Upper lobe of left lung (tissue), 6 donors: ENCODE data around the gene SYNPO. TPM values are rescaled to one million over a fixed set of nuclear protein-coding genes. Genes with fewer than 3 reads are reported as not detected.
A peak's percentile ranks its signal among the peaks of the same experiment; 100 is the strongest.

Experiments
- ATAC-seq, 2 donors: fragments of 200-7000 bp; cut with Tn5 transposase; one replicate each; pipeline ENCODE4 v1.9.1; 2022; ENCODE audit warnings: mild to moderate bottlenecking in 2 of 2, moderate library complexity in 2 of 2; ENCODE audit not compliant: low FRiP score in 2 of 2
- DNase-seq, 2 donors: peaks; one replicate each; pipeline ENCODE4 v3.0.0-alpha.2; 2019 to 2020
- H3K27ac ChIP-seq, 4 donors: fragments of 200-600 bp; sonication (generic); one replicate each; pipeline ENCODE4 v1.5.1; 2016 to 2019
- H3K27me3 ChIP-seq, 4 donors: fragments of 200-600 bp; sonication (generic); one replicate each; pipeline ENCODE4 v1.5.1; 2017 to 2019
- H3K36me3 ChIP-seq, 4 donors: fragments of 200-600 bp; sonication (generic); one replicate each; pipeline ENCODE4 v1.5.1; 2016 to 2019
- H3K4me1 ChIP-seq, 4 donors: fragments of 200-600 bp; sonication (generic); one replicate each; pipeline ENCODE4 v1.5.1; 2018 to 2019
- H3K4me3 ChIP-seq, 4 donors: fragments of 200-600 bp; sonication (generic); one replicate each; pipeline ENCODE4 v1.5.1; 2017 to 2019; ENCODE audit warnings: mild to moderate bottlenecking in 2 of 4, moderate library complexity in 1 of 4
- H3K9me3 ChIP-seq, 4 donors: fragments of 200-600 bp; sonication (generic); one replicate each; pipeline ENCODE4 v1.5.1; 2018 to 2019
- EP300 ChIP-seq, 4 donors: sonication (generic); formaldehyde crosslinking; IDR thresholded peaks; one replicate each; pipeline ENCODE4 v1.5.1; 2017; ENCODE audit warnings: antibody characterized with exemption in 4 of 4, control low read depth in 2 of 4
- POLR2A ChIP-seq, 4 donors: fragments of 450-650 bp; IDR thresholded peaks; one replicate each; pipeline ENCODE4 v1.5.1; 2016 to 2017; ENCODE audit warnings: antibody characterized with exemption in 4 of 4, mild to moderate bottlenecking in 2 of 4
- POLR2AphosphoS5 ChIP-seq, 2 donors: sonication (generic); formaldehyde crosslinking; IDR thresholded peaks; one replicate each; pipeline ENCODE4 v1.5.1; 2017; ENCODE audit warnings: antibody characterized with exemption in 2 of 2
- WGBS, 2 donors: methylation state at CpG; one replicate each; pipeline ENCODE4 v1.1.5; 2017 to 2018; 5-methylcytosine and 5-hydroxymethylcytosine counted together
- total RNA-seq, 6 donors: library from RNA; depleted of rRNA in 4 of 6; stranded (reverse); fragments of >200 nt in 4 of 6; gene quantifications; one replicate each; pipeline versions ENCODE4 v1.1.0 to v1.2.1, GENCODE V29; 2016 to 2021
- TF ChIP-seq, protein P1 (sequence below), 6 experiments: fragments of 450-650 bp in 4 of 6; fragments of 200-600 bp in 2 of 6; sonication (generic) in 2 of 6; IDR thresholded peaks; one replicate each; pipeline ENCODE4 v1.5.1; 2016 to 2019; ENCODE audit warnings: antibody characterized with exemption in 6 of 6
- donor health status: DM: no; HTN: no; CAD: no; lungs with moderate emphysema.
- donor health status: DM: no; HTN: yes; CAD: no; lungs with severe emphysema.

Gene SYNPO
- total RNA-seq, 6 donors from 2014 or later = 41.9 to 150 (median 84.3) TPM

DNA sequence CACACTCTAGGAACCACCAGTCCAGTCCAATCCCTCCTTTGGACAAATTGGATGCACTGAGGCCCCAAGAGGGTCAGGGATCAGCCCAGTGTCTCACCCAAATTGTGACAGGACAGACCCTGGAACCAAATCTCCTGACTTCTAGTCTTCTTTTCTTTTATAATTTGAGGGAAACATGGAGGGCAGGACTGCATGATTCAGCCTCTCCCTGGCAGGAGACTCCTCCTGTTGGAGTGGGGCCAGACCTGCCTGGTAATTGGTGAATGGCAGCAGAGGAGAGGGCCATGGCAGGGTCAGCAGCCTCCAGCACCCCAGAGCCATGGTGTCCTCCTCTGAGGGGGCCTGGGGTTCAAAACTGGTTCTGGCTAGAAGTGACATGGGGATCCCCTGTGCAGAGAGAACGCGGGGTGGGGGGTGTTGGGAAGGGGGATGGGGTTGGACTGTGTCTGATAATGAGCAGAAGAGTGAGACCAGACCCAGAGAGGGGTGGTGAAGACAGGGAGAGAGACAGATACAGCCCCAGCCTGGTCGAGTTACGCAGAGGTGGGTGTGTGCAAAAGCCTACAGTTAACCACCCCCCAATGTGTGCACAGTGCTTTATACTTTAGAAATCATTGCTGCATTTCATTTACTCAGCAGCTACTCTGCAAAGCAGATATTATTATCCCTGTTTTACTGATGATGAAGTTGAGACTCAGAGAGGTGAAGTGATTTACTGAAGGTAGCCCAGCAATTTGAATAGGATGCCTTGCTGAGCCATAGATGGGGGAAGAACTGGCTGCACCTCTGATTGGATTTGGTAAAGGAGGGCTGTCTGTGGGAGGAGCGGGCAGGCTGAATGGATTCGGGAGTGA is 3.8 kb upstream of the SYNPO start:
- 76 to 77% methylated on average over 6 of the region's 6 CpGs for WGBS, 2 donors
- peak overlapping the region; percentile 14 to 83 (median 55) for H3K27ac ChIP-seq

DNA sequence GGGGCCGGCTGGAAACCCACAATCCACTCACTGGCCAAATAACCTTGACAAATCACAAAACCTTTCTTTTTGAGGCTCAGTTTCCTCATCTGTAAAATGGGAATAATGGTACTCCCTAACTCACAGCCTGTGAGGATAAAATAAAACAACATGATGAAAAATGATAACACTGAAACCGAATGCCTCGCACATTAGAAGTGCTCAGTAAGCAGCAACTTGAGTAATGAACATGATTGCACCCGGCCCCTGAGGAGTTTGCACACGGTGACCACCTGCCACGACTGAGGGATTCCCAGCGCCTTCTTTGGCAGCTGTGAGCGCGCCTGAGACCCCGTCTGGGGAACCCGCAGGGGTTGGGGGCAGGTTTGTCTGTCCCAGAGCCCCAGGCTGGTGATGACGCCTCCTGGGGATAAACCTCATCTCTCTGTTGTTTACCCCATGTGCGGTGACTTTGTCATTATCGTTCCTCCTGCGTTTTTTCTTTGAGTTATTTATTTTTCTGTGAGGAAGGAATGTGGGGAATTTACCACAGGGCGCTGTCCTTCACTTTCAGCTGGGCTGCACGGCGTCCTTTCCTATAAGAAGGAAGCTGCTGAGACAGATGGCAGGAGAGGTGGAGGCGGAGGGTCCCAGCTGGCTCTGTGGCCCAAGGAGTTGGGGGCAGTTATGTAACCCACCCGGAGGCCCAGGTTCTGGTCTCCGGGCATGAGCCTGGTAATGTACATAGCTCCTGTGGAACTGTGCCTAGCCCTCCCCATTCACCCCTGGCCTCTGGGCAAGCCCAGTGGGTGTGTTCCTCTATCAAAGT is 3.0 kb upstream of the SYNPO start:
- H3K4me1 ChIP-seq = peaks cover 66 to 75% (median 69%) of the 10 kb centered on the region in 4 donors
- H3K36me3 ChIP-seq = peaks cover 0 to 4% (median 0%) of the 10 kb centered on the region in 4 donors
- peak in 1 of 2 donors; percentile 65 for DNase-seq
- peak in 1 of 2 donors; percentile 38 for ATAC-seq
- H3K4me3 ChIP-seq = no peak overlapping the region
- 41 to 48% methylated on average over 18 to 21 of the region's 21 CpGs for WGBS, 2 donors
- H3K9me3 ChIP-seq = no peaks in the 10 kb centered on the region
- no peaks in the 10 kb centered on the region for H3K27me3 ChIP-seq
- TF ChIP-seq, protein P1, sequence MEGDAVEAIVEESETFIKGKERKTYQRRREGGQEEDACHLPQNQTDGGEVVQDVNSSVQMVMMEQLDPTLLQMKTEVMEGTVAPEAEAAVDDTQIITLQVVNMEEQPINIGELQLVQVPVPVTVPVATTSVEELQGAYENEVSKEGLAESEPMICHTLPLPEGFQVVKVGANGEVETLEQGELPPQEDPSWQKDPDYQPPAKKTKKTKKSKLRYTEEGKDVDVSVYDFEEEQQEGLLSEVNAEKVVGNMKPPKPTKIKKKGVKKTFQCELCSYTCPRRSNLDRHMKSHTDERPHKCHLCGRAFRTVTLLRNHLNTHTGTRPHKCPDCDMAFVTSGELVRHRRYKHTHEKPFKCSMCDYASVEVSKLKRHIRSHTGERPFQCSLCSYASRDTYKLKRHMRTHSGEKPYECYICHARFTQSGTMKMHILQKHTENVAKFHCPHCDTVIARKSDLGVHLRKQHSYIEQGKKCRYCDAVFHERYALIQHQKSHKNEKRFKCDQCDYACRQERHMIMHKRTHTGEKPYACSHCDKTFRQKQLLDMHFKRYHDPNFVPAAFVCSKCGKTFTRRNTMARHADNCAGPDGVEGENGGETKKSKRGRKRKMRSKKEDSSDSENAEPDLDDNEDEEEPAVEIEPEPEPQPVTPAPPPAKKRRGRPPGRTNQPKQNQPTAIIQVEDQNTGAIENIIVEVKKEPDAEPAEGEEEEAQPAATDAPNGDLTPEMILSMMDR (IDR thresholded peaks at IDR 0.05) = no peak
- TF ChIP-seq POLR2A (IDR thresholded peaks at IDR 0.05) = peak in 1 of 4 donors; percentile 33
- TF ChIP-seq EP300 (IDR thresholded peaks at IDR 0.05) = no peak
- TF ChIP-seq POLR2AphosphoS5 (IDR thresholded peaks at IDR 0.05) = no peak
- H3K27ac ChIP-seq = peak overlapping the region; percentile 56 to 91 (median 82)

More for the DNA sequence above, 3.8 kb upstream of the SYNPO start:
- ATAC-seq (no peak), DNase-seq (peak in 1 of 2 donors; percentile 70)
- H3K4me1 ChIP-seq = peaks cover 58 to 75% (median 63%) of the 10 kb centered on the region in 4 donors
- no peaks in the 10 kb centered on the region for H3K9me3 ChIP-seq
- H3K4me3 ChIP-seq = no peak overlapping the region
- H3K36me3 ChIP-seq = peaks cover 0 to 4% (median 0%) of the 10 kb centered on the region in 4 donors
- no peak for TF ChIP-seq EP300 (IDR thresholded peaks at IDR 0.05)
- TF ChIP-seq, protein P1 (IDR thresholded peaks at IDR 0.05) = no peak
- TF ChIP-seq POLR2AphosphoS5 (IDR thresholded peaks at IDR 0.05) = no peak
- TF ChIP-seq POLR2A (IDR thresholded peaks at IDR 0.05) = no peak
- no peaks in the 10 kb centered on the region for H3K27me3 ChIP-seq

DNA sequence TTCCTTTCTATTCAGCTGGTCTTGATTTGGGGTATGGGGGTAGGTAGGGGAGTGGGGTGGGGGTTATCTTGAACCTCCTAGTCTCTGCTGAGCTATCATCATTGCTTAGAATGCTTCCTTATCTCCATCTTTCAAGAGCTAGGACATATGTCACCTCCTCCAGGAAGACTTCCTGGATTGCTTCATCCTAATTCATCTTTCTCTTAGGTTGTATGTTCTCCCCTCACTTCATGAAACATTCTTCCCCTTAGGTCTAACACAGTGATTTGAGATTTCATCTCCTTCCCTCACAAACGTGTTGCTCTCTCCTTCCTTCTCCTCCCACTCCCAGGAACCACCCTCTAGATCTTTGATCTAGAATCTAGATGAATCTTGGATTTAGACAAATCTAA is 2.4 kb upstream of the SYNPO start:
- H3K4me1 ChIP-seq = peaks cover 72 to 75% (median 74%) of the 10 kb centered on the region in 4 donors
- TF ChIP-seq POLR2A (IDR thresholded peaks at IDR 0.05) (no peak), POLR2AphosphoS5 (IDR thresholded peaks at IDR 0.05) (no peak), EP300 (IDR thresholded peaks at IDR 0.05) (no peak)
- TF ChIP-seq, protein P1 (IDR thresholded peaks at IDR 0.05) = no peak
- DNase-seq (no peak), ATAC-seq (no peak)
- H3K27me3 ChIP-seq = no peaks in the 10 kb centered on the region
- no peak overlapping the region for H3K4me3 ChIP-seq
- peaks cover 0 to 4% (median 0%) of the 10 kb centered on the region in 4 donors for H3K36me3 ChIP-seq
- H3K27ac ChIP-seq = peak overlapping the region; percentile 82 to 91 (median 84)
- 30 to 42% methylated on average over 1 of the region's 1 CpG for WGBS, 2 donors
- no peaks in the 10 kb centered on the region for H3K9me3 ChIP-seq

DNA sequence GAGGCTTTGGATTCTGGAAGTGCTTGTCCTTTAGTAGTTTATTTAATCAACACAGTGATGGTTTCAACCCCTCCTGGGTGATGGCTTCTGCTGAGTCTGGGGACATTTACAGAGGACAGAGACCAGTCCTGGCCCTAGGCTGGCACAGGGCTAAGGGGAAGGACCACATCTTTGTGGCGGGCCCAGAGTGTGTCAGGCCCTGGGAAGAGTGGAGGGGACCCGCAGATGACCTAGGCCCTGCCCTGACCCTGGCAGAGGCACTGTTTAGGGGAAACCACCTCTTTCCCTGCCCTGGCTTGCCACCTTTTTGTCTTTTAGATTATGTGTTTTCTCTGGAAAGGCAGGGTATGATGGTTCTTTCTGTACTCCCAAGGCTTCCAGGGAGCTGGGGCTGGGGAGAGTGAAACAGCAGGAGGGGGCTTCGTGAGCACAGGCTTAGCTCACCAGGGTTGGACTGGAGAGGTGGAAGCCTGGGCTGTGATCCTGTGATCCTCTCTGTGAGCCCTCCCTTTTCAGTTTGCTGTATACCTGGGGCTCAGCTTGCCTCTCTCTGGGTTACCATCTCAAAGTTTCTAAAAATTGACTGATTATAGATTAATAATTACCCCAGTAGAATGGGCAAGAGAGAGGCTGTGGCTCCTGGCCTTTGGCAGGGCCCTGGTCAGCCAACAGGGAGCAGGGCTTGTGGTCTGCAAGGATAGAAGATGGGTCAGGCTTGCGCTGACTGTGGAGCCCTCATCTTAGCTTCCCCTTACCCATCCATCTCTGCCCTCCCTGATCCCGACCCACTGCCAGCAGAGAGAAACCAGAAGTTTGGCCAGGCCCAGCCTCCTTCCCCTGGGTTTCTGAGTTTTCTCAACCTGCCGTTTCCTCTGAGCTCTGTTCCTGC is 1.7 kb upstream of the SYNPO start:
- no peak for DNase-seq
- H3K27ac ChIP-seq = peak overlapping the region; percentile 82 to 91 (median 84)
- H3K4me1 ChIP-seq = peaks cover 78 to 80% (median 80%) of the 10 kb centered on the region in 4 donors
- no peak for ATAC-seq
- no peak for TF ChIP-seq EP300 (IDR thresholded peaks at IDR 0.05)
- no peaks in the 10 kb centered on the region for H3K27me3 ChIP-seq
- H3K9me3 ChIP-seq = no peaks in the 10 kb centered on the region
- peaks cover 0 to 4% (median 0%) of the 10 kb centered on the region in 4 donors for H3K36me3 ChIP-seq
- 74% methylated on average over 5 to 6 of the region's 6 CpGs for WGBS, 2 donors
- H3K4me3 ChIP-seq = no peak overlapping the region
